ENCODE data around the gene MAP3K8. TPM values are rescaled to one million over a fixed set of nuclear protein-coding genes. Genes with fewer than 3 reads are reported as not detected.
"Not testable (repeated sequence)": the region's sequence is repeated elsewhere in the genome, so short reads cannot be mapped to it uniquely, and the experiment has no call there.

Gene MAP3K8
- total RNA-seq, 2 experiments from 2014 or later: 36.5 to 40.6 TPM

DNA sequence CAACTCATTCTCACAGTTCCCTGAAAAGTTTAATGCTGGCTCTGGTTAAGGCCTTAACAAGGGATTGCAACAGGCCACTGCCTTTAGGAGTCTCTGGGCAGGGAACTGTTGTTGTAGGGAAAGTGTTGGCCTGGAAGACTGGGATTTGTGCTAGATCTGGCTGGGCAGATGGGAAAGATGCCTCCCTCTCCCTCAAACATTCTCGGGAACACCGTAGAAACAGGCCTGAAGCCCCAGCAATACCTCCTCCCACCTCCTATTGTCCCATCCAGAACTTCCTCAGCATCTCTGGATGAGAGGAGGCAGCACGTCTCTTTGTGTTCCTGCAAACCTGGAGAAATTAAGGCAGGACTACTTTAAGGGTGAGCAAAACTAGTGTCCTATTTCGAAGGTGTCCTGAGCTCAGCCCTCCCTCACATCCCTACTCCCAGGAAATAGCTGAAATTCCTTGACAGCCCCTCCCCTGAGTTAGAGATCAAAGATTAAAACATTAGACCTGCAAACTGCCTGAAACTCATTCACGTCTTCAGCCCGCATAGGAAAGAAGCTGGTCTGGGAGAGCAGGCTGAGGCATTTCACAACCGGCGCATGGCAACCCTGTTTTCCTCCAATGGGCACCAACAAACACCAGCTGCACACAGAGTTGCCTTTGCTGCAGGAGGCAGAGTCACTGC, 10.9 kb upstream of the MAP3K8 start:
- Mint-ChIP-seq H3K36me3 (no peaks in the 10 kb centered on the region), H3K4me1 (ENCODE audit: low read depth) (peaks cover 36% of the 10 kb centered on the region), H3K9me3 (no peaks in the 10 kb centered on the region), H3K27me3 (no peaks in the 10 kb centered on the region), H3K27ac (no peak overlapping the region), H3K4me3 (no peak overlapping the region)
- POLR2A ChIA-PET: interaction anchor here (1.2 kb wide), 1 partner anchor 14 kb away, joined by 6 read pairs; no protein-coding TSS in a partner anchor
- no peak for DNase-seq
- intact Hi-C loops (cut with micrococcal nuclease): no loop called here
- CTCF ChIA-PET: interaction anchor here (0.6 to 1.2 kb wide), 3 partner anchors 15 to 158 kb away, joined by 3 to 4 read pairs (median 3); no protein-coding TSS in a partner anchor

DNA sequence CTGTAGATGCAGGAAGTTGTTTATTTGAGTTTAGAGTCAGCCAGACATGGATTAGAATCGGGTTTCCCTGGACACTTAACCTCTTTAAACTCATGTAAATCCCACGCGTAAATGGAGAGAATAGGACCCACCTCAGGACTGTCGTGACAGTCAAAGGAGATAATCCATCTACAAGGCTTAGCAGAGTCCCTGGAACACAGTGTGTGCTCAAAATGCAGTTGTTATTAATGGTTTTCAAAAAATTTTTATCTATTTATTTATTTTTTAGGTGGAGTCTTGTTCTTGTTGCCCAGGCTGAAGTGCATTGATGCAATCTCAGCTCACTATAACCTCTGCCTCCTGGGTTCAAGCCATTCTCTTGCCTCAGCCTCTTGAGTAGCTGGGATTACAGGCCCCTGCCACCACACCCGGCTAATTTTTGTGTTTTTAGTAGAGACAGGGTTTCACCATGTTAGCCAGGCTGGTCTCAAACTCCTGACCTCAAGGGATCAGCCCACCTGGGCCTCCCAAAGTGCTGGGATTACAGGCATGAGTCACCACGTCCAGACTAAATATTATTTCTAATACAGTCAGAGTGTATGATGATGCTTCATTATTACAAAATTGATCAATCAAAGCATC, 10.2 kb upstream of the MAP3K8 start:
- DNase-seq; POLR2A ChIA-PET; H3K4me3 Mint-ChIP-seq; intact Hi-C loops (cut with micrococcal nuclease); H3K9me3 Mint-ChIP-seq; H3K27ac Mint-ChIP-seq; H3K36me3 Mint-ChIP-seq; H3K27me3 Mint-ChIP-seq: not testable (repeated sequence)
- H3K4me1 Mint-ChIP-seq (ENCODE audit: low read depth): peaks cover 35% of the 10 kb centered on the region
- CTCF ChIA-PET: interaction anchor here (1.0 kb wide), 1 partner anchor 158 kb away, joined by 4 read pairs; no protein-coding TSS in a partner anchor

DNA sequence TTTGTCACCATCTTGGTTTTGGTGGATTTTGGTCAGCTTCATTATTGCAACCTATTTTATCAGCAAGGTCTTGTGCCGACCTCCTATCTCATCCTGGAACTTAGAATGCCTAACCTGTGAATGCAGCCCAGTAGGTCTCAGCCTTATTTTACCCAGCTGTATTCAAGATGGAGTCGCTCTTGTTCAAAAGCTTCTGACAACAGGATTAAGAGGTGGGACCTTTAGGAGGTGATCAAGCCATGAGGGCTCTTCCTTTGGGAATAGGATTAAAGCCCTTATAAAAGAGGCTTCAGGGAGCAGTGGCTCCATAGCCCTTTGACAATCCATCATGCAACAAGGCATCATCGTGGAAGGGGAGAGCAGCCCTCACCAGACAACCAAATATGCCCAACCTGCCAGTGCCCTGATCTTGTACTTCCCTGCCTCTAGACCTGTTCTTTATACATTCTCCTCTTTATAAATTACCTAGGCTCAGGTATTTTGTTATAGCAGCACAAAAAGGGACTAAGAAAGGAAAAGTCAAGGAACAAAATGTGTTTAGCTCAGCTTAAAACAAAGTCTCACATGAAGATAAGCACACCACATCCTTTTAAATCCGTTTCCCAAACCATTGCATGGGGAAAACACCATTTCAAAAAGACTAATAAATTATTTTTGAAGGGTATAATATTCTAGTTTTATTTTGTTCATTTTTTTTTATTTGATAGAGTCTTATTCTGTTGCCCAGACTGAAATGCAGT, 8.5 kb upstream of the MAP3K8 start:
- intact Hi-C loops (cut with micrococcal nuclease): loop anchor here (2.0 kb wide), 1 partner anchor 273 kb away; no protein-coding TSS in a partner anchor
- Mint-ChIP-seq H3K27me3 (no peaks in the 10 kb centered on the region), H3K27ac (no peak overlapping the region), H3K4me1 (ENCODE audit: low read depth) (peaks cover 22% of the 10 kb centered on the region), H3K4me3 (no peak overlapping the region), H3K9me3 (no peaks in the 10 kb centered on the region), H3K36me3 (no peaks in the 10 kb centered on the region)
- POLR2A ChIA-PET: no interaction called here
- DNase-seq: no peak
- CTCF ChIA-PET: no interaction called here

DNA sequence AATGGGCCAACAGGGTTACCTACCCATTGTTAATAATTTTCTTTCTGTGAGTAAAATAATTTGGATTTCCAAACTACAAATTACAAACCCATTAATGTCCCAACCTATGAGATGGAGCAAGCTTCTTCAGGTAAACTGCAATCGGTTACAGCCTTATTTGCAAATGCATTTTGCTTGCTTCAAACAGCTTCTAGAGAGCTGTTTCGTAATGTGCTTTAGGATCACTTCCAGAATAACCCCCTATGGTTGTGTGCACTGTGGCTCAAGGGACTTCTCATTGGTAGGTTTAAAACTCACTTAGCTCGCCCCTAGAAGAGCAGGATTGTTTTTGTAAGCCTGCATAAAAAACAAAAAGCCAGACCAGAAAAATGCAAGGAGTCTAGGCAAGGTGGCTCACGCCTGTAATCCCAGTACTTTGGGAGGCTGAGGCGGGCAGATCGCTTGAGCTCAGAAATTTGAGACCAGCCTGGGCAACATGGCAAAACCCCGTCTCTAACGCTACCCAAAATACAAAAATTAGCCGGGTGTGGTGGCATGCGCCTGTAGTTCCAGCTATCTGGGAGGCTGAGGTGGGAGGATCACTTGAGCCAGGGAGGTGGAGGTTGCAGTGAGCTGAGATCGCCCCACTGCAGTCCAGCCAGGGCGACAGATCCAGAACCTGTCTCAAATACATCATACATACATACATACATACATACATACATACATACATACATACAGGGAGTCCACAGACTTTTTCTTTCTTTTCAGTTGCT, 3.3 kb upstream of the MAP3K8 start:
- Mint-ChIP-seq H3K27ac (peak overlapping the region; percentile 15), H3K27me3 (no peaks in the 10 kb centered on the region), H3K4me1 (ENCODE audit: low read depth) (peaks cover 35% of the 10 kb centered on the region), H3K4me3 (no peak overlapping the region), H3K9me3 (no peaks in the 10 kb centered on the region), H3K36me3 (peaks cover 9% of the 10 kb centered on the region)
- CTCF ChIA-PET: interaction anchor here (1.4 to 1.6 kb wide), 6 partner anchors 9 to 240 kb away, joined by 3 to 6 read pairs (median 4); no protein-coding TSS in a partner anchor
- intact Hi-C loops (cut with micrococcal nuclease): no loop called here
- no peak for DNase-seq
- POLR2A ChIA-PET: no interaction called here

DNA sequence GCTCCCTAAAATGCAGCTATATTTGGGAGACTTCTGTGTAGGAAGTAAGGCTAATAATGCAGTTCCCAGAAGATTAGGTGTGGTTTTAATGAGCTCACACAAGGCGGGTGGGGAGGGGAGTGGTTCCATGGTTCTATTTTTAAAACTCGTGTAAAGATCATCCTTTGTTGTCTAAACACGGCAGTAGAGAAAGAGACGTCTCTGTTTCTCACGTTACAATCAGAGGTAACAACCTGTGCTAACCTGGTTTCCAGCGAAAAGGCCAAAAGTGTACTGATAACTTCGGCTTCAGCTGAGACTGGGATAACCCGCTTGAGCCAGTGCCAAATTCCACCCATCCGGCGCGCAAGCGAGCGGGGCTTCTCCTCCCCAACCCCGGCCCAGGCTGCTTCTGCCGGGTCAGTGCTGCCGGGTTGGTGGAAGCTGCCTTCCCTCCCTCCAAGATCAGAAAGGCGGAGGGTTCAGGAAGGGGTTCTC, 2.5 kb upstream of the MAP3K8 start:
- Mint-ChIP-seq H3K4me1 (ENCODE audit: low read depth) (peaks cover 42% of the 10 kb centered on the region), H3K27me3 (no peaks in the 10 kb centered on the region), H3K36me3 (peaks cover 12% of the 10 kb centered on the region), H3K4me3 (no peak overlapping the region), H3K27ac (peak overlapping the region; percentile 15), H3K9me3 (no peaks in the 10 kb centered on the region)
- intact Hi-C loops (cut with micrococcal nuclease): no loop called here
- DNase-seq: no peak
- ChIA-PET POLR2A (interaction anchor here (0.8 kb wide), 1 partner anchor 11 kb away, joined by 3 read pairs; no protein-coding TSS in a partner anchor), CTCF (interaction anchor here (1.4 to 1.6 kb wide), 4 partner anchors 10 to 208 kb away, joined by 3 to 5 read pairs (median 4); no protein-coding TSS in a partner anchor)

DNA sequence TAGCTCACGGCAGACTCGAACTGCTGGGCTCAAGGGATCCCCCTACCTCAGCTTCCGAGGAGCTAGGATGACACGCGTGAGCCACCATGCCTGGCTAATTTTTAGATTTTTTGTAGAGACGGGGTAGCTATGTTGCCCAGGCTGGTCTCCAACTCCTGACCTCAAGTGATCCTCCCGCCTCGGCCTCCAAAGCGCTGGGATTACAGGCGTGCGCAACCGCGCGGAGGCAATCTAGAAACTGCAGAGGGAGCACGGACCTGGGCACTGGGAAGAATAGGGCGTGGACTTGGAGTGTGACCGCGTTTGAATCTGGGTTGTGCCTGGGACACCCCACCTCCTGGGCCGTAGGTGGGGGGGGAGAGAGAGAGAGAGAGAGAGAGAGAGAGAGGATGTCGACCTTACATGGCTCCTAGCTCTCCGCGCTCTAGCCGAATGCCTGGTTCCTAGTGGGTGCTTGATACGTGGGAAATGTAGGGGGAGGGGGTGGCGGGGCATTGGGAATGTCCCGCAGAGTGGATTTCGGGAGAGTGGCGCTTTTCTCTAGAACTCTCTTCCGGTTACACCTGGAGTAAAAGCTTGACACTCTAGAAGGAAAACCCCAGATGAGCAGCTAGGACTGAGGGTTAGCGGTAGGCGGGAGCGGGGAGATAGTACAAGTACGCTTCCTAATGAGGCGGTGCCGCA, 1.2 kb upstream of the MAP3K8 start:
- DNase-seq: no peak
- Mint-ChIP-seq H3K4me1 (ENCODE audit: low read depth) (peaks cover 48% of the 10 kb centered on the region), H3K9me3 (no peaks in the 10 kb centered on the region), H3K27me3 (no peaks in the 10 kb centered on the region), H3K4me3 (peak overlapping the region; percentile 92), H3K27ac (peak overlapping the region; percentile 95), H3K36me3 (peaks cover 25% of the 10 kb centered on the region)
- ChIA-PET POLR2A (interaction anchor here (1.2 to 3.3 kb wide), 3 partner anchors 13 to 98 kb away, joined by 4 to 16 read pairs (median 13); no protein-coding TSS in a partner anchor), CTCF (interaction anchor here (0.7 to 3.7 kb wide), 4 partner anchors 13 to 149 kb away, joined by 3 to 18 read pairs (median 4); no protein-coding TSS in a partner anchor)
- intact Hi-C loops (cut with micrococcal nuclease): loop anchor here (1.0 kb wide), 1 partner anchor 14 kb away; no protein-coding TSS in a partner anchor

DNA sequence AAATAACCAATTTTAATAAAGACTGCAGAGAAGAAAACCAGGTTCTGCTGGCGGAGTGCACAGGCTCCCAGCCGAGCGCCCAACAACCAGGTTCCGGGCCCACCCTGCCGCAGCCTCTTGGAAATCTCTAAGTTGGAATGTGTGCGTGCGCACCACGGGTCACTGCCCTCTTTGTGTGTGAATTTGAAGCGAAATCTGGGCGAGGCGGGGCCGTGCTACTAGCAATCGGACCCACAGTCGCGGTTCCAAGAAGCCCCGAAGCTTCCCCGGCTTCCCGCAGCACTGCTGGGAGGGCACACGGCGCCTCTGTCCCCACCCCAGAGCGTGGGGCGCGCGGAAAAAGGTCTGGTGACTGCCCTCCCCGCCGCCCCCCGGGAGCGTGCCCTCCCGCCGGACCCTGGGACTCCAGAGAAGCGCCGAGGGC, 666 bp upstream of the MAP3K8 start:
- intact Hi-C loops (cut with micrococcal nuclease): loop anchor here (1.0 kb wide), 1 partner anchor 15 kb away; no protein-coding TSS in a partner anchor
- peak overlapping the region; percentile 92 for H3K4me3 Mint-ChIP-seq
- peak; percentile 62 for DNase-seq
- POLR2A ChIA-PET: interaction anchor here (0.7 to 3.3 kb wide), 6 partner anchors 9 to 97 kb away, joined by 3 to 16 read pairs (median 4); no protein-coding TSS in a partner anchor
- no peaks in the 10 kb centered on the region for H3K9me3 Mint-ChIP-seq
- peaks cover 48% of the 10 kb centered on the region for H3K4me1 Mint-ChIP-seq (ENCODE audit: low read depth)
- CTCF ChIA-PET: interaction anchor here (0.7 to 3.7 kb wide), 5 partner anchors 13 to 206 kb away, joined by 3 to 18 read pairs (median 4); no protein-coding TSS in a partner anchor
- peak overlapping the region; percentile 95 for H3K27ac Mint-ChIP-seq
- peaks cover 30% of the 10 kb centered on the region for H3K36me3 Mint-ChIP-seq
- no peaks in the 10 kb centered on the region for H3K27me3 Mint-ChIP-seq

DNA sequence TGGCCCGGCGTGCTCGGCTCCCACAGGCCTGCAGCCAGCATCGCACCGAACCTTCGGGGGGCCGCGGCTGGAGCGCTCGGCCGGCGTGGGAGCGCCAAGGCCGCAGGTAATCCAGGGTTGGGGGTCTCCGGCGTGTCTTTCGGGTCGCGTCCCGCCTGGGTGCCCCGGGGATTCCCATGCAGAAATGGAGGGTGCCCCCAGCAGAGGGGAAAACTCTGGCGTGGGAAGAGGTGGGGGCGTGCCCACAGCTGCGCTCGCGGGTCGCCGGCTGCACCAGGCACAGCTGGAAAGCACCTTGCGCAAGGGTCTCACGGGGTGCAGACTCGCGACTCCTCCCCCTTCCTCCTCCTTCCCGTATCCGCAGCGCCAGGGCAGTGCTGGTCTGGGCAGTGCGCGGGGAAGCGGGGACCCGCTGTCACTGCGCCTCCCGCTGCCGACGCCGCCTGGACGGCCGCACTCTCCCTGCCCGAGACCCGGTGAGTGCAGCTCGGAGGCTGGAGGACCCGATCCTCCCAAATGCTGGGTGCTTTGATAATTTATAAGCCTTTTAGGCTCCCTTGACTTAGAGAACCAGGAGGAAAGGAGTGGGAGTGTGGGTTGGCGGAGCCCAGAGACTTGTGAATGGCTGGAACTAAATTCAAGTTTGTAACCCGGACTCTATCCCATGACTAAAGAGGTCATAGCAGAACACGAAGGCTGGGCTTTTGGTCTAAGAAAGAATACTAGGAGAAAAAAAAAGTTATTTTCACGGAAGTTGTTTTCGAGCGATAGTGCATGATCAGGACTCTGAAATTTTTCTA, 489 bp downstream of the MAP3K8 start:
- Mint-ChIP-seq H3K36me3 (peaks cover 40% of the 10 kb centered on the region), H3K9me3 (no peaks in the 10 kb centered on the region), H3K27ac (peak overlapping the region; percentile 95), H3K4me3 (peak overlapping the region; percentile 92), H3K4me1 (ENCODE audit: low read depth) (peaks cover 53% of the 10 kb centered on the region), H3K27me3 (no peaks in the 10 kb centered on the region)
- CTCF ChIA-PET: interaction anchor here (0.9 to 3.7 kb wide), 5 partner anchors 13 to 205 kb away, joined by 3 to 18 read pairs (median 4); no protein-coding TSS in a partner anchor
- intact Hi-C loops (cut with micrococcal nuclease): loop anchor here (1.0 kb wide), 1 partner anchor 267 kb away; no protein-coding TSS in a partner anchor
- POLR2A ChIA-PET: interaction anchor here (0.9 to 3.3 kb wide), 5 partner anchors 8 to 95 kb away, joined by 3 to 16 read pairs (median 3); no protein-coding TSS in a partner anchor
- peak; percentile 85 for DNase-seq

DNA sequence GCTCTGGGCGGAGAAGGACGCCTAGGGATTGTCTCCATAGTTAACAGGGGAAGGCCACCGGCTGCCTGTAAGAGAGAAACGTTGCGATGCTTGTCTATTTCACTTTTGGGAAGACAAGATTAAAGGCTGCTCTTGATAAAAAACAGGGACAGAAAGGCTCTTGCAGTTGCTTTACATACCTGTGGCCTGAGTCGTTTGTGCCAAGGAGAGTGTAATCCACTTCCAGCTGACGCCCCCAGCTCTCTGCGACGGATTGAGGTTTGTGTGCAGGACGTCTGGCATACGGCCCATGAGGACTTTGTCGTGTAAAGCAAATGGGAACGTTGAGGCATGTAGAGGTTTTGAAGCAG, 1.1 kb downstream of the MAP3K8 start:
- DNase-seq: peak; percentile 31
- ChIA-PET CTCF (interaction anchor here (1.2 to 3.7 kb wide), 2 partner anchors 12 to 15 kb away, joined by 5 to 18 read pairs; no protein-coding TSS in a partner anchor), POLR2A (interaction anchor here (1.5 to 3.3 kb wide), 2 partner anchors 15 to 95 kb away, joined by 8 to 16 read pairs; no protein-coding TSS in a partner anchor)
- Mint-ChIP-seq H3K36me3 (peaks cover 45% of the 10 kb centered on the region), H3K9me3 (no peaks in the 10 kb centered on the region), H3K4me1 (ENCODE audit: low read depth) (peaks cover 56% of the 10 kb centered on the region), H3K27me3 (no peaks in the 10 kb centered on the region), H3K27ac (peak overlapping the region; percentile 95), H3K4me3 (peak overlapping the region; percentile 92)
- intact Hi-C loops (cut with micrococcal nuclease): no loop called here

Data from activated CD4-positive, alpha-beta memory T cell treated with anti-CD3 and anti-CD28 coated beads for 36 hours (primary cell).